ENCODE measurements around the gene RNF126. TPM values are rescaled to one million over a fixed set of nuclear protein-coding genes. Genes with fewer than 3 reads are reported as not detected.
A peak's percentile ranks its signal among the peaks of the same experiment; 100 is the strongest.
"Not testable (repeated sequence)": the region's sequence is repeated elsewhere in the genome, so short reads cannot be mapped to it uniquely, and the experiment has no call there.

RNF126 gene
- total and polyA plus RNA-seq, 9 donors, result 13.2 to 36.0 (median 29.6) TPM

DNA sequence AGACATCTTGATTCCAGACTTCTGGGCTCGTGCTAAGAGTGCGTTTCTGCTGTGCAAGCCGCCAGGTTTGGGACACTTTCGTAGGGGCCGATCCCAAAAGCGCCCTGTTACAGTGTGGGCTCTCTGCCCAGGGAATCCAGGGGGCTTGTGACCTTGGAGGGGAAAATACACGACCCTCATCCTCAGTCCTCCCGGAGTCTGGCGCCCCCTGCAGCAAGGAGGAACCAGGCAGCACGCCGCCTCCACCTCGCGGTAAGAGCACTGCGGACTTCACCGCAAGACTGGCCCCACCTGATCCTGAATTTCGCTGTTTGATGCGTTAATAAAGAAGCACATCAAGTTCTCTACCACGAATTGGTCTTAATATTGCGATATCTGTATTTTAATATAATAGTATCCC, 34.8 kb downstream of the RNF126 start:
- peaks cover 43% of the 10 kb centered on the region for H3K36me3 ChIP-seq (ENCODE audit: control insufficient read depth, insufficient read depth, low read length)
- no peak for DNase-seq
- 79% methylated on average over 14 of the region's 19 CpGs for WGBS (ENCODE audit: insufficient coverage)

DNA sequence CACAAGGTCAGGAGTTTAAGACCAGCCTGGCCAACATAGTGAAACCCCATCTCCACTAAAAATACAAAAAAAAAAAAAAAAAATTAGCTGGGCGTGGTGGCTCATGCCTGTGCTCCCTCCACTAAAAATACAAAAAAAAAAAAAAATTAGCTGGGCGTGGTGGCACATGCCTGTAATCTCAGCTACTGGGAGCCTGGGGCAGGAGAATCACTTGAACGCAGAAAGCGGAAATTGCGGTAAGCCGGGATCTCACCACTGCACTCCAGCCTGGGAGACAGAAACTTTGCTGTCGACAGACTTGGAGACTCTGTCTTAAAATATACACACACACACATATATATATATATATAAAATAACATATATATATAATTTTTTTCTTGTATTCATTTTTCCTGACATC, 36.4 kb downstream of the RNF126 start:
- no CpG with 5 or more reads among the region's 7 CpGs for WGBS (ENCODE audit: insufficient coverage)
- not testable (repeated sequence) for H3K27me3 ChIP-seq (ENCODE audit: control insufficient read depth, insufficient read depth, low read length); H3K4me3 ChIP-seq (ENCODE audit: low read length); DNase-seq; H3K27ac ChIP-seq (ENCODE audit: low read length); H3K4me1 ChIP-seq (ENCODE audit: control insufficient read depth, insufficient read depth, low read length); H3K9me3 ChIP-seq (replicated peaks; ENCODE audit: control insufficient read depth, low read depth, low read length)
- peaks cover 49% of the 10 kb centered on the region for H3K36me3 ChIP-seq (ENCODE audit: control insufficient read depth, insufficient read depth, low read length)

More for the DNA sequence above, 34.8 kb downstream of the RNF126 start:
- Histone ChIP-seq H3K27ac (ENCODE audit: low read length) (no peak overlapping the region), H3K4me1 (ENCODE audit: control insufficient read depth, insufficient read depth, low read length) (peaks cover 18% of the 10 kb centered on the region), H3K27me3 (ENCODE audit: control insufficient read depth, insufficient read depth, low read length) (no peaks in the 10 kb centered on the region), H3K4me3 (ENCODE audit: low read length) (no peak overlapping the region), H3K9me3 (replicated peaks; ENCODE audit: control insufficient read depth, low read depth, low read length) (no peaks in the 10 kb centered on the region)

DNA sequence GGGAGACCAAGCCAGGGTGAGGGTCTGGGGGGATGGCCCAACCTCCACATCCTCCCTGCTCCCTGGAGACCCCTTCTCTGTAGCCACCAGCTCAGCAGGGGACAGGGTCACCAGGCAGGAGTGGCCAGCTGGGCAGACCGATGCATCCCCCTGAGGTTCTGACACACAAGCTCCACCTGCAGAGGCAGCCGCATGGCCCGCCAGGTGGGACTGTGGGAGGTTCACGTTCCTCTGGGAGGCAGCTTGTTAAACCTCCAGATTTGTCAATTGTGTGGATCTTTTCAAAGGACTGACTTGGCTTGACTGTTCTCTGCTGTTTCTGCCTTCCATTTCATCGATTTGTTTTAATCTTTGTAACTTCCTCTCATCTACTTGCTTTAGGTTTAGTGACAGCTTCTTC, 37.8 kb downstream of the RNF126 start:
- H3K27me3 ChIP-seq (ENCODE audit: control insufficient read depth, insufficient read depth, low read length), result no peaks in the 10 kb centered on the region
- no peak overlapping the region for H3K27ac ChIP-seq (ENCODE audit: low read length)
- WGBS (ENCODE audit: insufficient coverage), result no CpG with 5 or more reads among the region's 5 CpGs
- DNase-seq, result no peak
- peaks cover 48% of the 10 kb centered on the region for H3K36me3 ChIP-seq (ENCODE audit: control insufficient read depth, insufficient read depth, low read length)
- H3K4me3 ChIP-seq (ENCODE audit: low read length), result no peak overlapping the region
- peaks cover 4% of the 10 kb centered on the region for H3K4me1 ChIP-seq (ENCODE audit: control insufficient read depth, insufficient read depth, low read length)
- H3K9me3 ChIP-seq (replicated peaks; ENCODE audit: control insufficient read depth, low read depth, low read length), result no peaks in the 10 kb centered on the region

- 84% methylated on average over 17 of the region's 24 CpGs for WGBS (ENCODE audit: insufficient coverage)
- H3K27ac ChIP-seq (ENCODE audit: low read length), result no peak overlapping the region
- no peaks in the 10 kb centered on the region for H3K27me3 ChIP-seq (ENCODE audit: control insufficient read depth, insufficient read depth, low read length)
- no peak for DNase-seq
- H3K4me3 ChIP-seq (ENCODE audit: low read length), result no peak overlapping the region
- H3K36me3 ChIP-seq (ENCODE audit: control insufficient read depth, insufficient read depth, low read length), result peaks cover 55% of the 10 kb centered on the region
- no peaks in the 10 kb centered on the region for H3K4me1 ChIP-seq (ENCODE audit: control insufficient read depth, insufficient read depth, low read length)
- H3K9me3 ChIP-seq (replicated peaks; ENCODE audit: control insufficient read depth, low read depth, low read length), result no peaks in the 10 kb centered on the region
Measured at GRCh38 chr19:624433-625109, 38.4 kb downstream of the RNF126 start.

- no peak overlapping the region for H3K27ac ChIP-seq (ENCODE audit: low read length)
- no peak overlapping the region for H3K4me3 ChIP-seq (ENCODE audit: low read length)
- H3K27me3 ChIP-seq (ENCODE audit: control insufficient read depth, insufficient read depth, low read length), result no peaks in the 10 kb centered on the region
- peaks cover 61% of the 10 kb centered on the region for H3K36me3 ChIP-seq (ENCODE audit: control insufficient read depth, insufficient read depth, low read length)
- WGBS (ENCODE audit: insufficient coverage), result 47% methylated on average over 11 of the region's 24 CpGs
- DNase-seq, result peak; percentile 43
- H3K4me1 ChIP-seq (ENCODE audit: control insufficient read depth, insufficient read depth, low read length), result no peaks in the 10 kb centered on the region
- no peaks in the 10 kb centered on the region for H3K9me3 ChIP-seq (replicated peaks; ENCODE audit: control insufficient read depth, low read depth, low read length)
Measured at GRCh38 chr19:623974-624373, 39.0 kb downstream of the RNF126 start.

GRCh38 chr19:623175-623916, 39.7 kb downstream of the RNF126 start:
- no peak overlapping the region for H3K27ac ChIP-seq (ENCODE audit: low read length)

DNA sequence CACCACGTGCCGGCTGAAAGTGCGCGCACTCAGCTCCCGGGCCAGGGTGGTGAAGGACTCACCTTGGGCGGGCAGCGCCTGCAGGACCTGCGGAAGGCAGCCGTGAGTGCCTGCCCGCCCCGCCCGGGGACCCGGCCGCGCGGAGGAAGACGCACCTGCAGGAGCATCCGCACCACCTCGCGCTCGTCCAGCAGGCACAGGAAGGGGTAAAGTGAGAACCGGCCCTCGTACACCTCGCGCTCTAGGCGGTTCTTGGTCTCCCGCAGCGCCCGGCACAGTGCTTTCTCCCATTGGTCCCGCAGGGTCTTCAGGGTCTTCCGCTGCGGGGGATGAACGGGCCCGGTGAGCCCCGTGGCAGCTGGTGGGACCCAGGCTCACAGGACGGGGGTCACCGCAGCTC, 40.3 kb downstream of the RNF126 start:
- peaks cover 61% of the 10 kb centered on the region for H3K36me3 ChIP-seq (ENCODE audit: control insufficient read depth, insufficient read depth, low read length)
- no peaks in the 10 kb centered on the region for H3K27me3 ChIP-seq (ENCODE audit: control insufficient read depth, insufficient read depth, low read length)
- no peak overlapping the region for H3K4me3 ChIP-seq (ENCODE audit: low read length)
- H3K4me1 ChIP-seq (ENCODE audit: control insufficient read depth, insufficient read depth, low read length), result no peaks in the 10 kb centered on the region
- no peak for DNase-seq
- H3K27ac ChIP-seq (ENCODE audit: low read length), result no peak overlapping the region
- H3K9me3 ChIP-seq (replicated peaks; ENCODE audit: control insufficient read depth, low read depth, low read length), result no peaks in the 10 kb centered on the region
- WGBS (ENCODE audit: insufficient coverage), result 92% methylated on average over 36 of the region's 37 CpGs

More at GRCh38 chr19:623175-623916, 39.7 kb downstream of the RNF126 start:
- H3K27me3 ChIP-seq (ENCODE audit: control insufficient read depth, insufficient read depth, low read length), result no peaks in the 10 kb centered on the region
- no peaks in the 10 kb centered on the region for H3K9me3 ChIP-seq (replicated peaks; ENCODE audit: control insufficient read depth, low read depth, low read length)
- WGBS (ENCODE audit: insufficient coverage), result 91% methylated on average over 43 of the region's 44 CpGs
- H3K4me1 ChIP-seq (ENCODE audit: control insufficient read depth, insufficient read depth, low read length), result no peaks in the 10 kb centered on the region
- no peak for DNase-seq
- H3K4me3 ChIP-seq (ENCODE audit: low read length), result no peak overlapping the region
- peaks cover 62% of the 10 kb centered on the region for H3K36me3 ChIP-seq (ENCODE audit: control insufficient read depth, insufficient read depth, low read length)

DNA sequence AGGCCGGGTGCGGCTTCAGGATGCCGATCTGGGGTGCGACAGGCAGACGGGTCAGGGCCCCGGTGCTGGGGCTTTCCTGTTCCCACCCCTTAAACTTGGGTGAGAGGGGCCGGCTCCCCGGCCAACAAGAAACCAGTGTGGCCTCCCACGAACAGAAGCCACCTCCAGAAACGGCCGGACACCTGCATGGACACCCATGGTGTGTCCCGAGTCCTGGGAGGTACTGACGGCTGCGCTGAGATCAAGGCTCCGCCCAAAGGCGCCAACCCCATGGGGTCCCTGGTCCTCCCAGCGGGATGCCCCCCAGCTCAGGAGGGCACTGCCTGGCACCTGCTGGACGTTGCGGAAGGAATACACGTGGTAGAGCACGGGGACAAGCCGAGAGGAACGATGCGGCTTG, 41.2 kb downstream of the RNF126 start:
- Histone ChIP-seq H3K27ac (ENCODE audit: low read length) (no peak overlapping the region), H3K36me3 (ENCODE audit: control insufficient read depth, insufficient read depth, low read length) (peaks cover 60% of the 10 kb centered on the region), H3K27me3 (ENCODE audit: control insufficient read depth, insufficient read depth, low read length) (no peaks in the 10 kb centered on the region), H3K4me3 (ENCODE audit: low read length) (no peak overlapping the region), H3K9me3 (replicated peaks; ENCODE audit: control insufficient read depth, low read depth, low read length) (no peaks in the 10 kb centered on the region), H3K4me1 (ENCODE audit: control insufficient read depth, insufficient read depth, low read length) (no peaks in the 10 kb centered on the region)
- DNase-seq, result no peak
- WGBS (ENCODE audit: insufficient coverage), result 90% methylated on average over 19 of the region's 24 CpGs

DNA sequence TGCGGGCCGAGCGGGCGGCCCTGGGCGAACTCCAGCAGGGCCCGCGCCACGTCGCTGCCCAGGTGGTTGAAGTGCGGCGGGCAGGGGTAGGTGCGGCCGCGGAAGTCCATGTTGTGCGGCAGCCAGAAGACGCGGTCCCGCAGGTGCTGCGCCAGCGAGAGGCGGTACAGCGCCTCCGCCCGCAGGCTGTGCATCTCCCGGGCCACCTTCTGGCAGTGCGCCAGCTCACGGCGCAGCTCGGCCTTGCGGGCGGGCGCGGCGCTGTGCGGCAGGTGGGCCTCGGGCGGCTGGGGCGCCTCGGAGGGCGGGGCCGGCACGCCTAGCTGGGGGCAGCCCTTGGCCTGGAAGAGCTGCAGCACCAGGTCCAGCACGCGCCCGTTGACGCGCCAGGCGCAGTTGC, 41.8 kb downstream of the RNF126 start:
- not testable (repeated sequence) for H3K4me1 ChIP-seq (ENCODE audit: control insufficient read depth, insufficient read depth, low read length); DNase-seq; H3K4me3 ChIP-seq (ENCODE audit: low read length); H3K27ac ChIP-seq (ENCODE audit: low read length); H3K9me3 ChIP-seq (replicated peaks; ENCODE audit: control insufficient read depth, low read depth, low read length); H3K27me3 ChIP-seq (ENCODE audit: control insufficient read depth, insufficient read depth, low read length)
- WGBS (ENCODE audit: insufficient coverage), result 96% methylated on average over 39 of the region's 48 CpGs
- H3K36me3 ChIP-seq (ENCODE audit: control insufficient read depth, insufficient read depth, low read length), result peaks cover 60% of the 10 kb centered on the region

GRCh38 chr19:620166-620862, 42.7 kb downstream of the RNF126 start:
- WGBS (ENCODE audit: insufficient coverage), result 86% methylated on average over 33 of the region's 51 CpGs
- no peaks in the 10 kb centered on the region for H3K9me3 ChIP-seq (replicated peaks; ENCODE audit: control insufficient read depth, low read depth, low read length)
- H3K4me3 ChIP-seq (ENCODE audit: low read length), result no peak overlapping the region

More at GRCh38 chr19:620166-620862, 42.7 kb downstream of the RNF126 start:
- H3K27ac ChIP-seq (ENCODE audit: low read length), result no peak overlapping the region
- no peaks in the 10 kb centered on the region for H3K4me1 ChIP-seq (ENCODE audit: control insufficient read depth, insufficient read depth, low read length)
- peaks cover 55% of the 10 kb centered on the region for H3K36me3 ChIP-seq (ENCODE audit: control insufficient read depth, insufficient read depth, low read length)
- DNase-seq, result no peak
- H3K27me3 ChIP-seq (ENCODE audit: control insufficient read depth, insufficient read depth, low read length), result peaks cover 4% of the 10 kb centered on the region

All from muscle of leg (tissue), 11 donors.